HEK293T (cell line): ENCODE measurements around the gene SLC43A1.

ENCODE experiments used
- CTCF ChIA-PET: fragments of 350-600 bp; formaldehyde crosslinking; extraction: SDS; loops from one replicate; lab custom pipeline; 2021; ENCODE audit warnings: antibody characterized with exemption, inconsistent platforms; lab: Yijun Ruan, JAX
- POLR2A ChIA-PET: fragments of 350-600 bp; formaldehyde crosslinking; extraction: SDS; loops from one replicate; lab custom pipeline; 2020; ENCODE audit warnings: antibody characterized with exemption, inconsistent platforms; lab: Yijun Ruan, JAX
- DNase-seq: peaks from one replicate; pipeline ENCODE4 v3.0.0; 2012; ENCODE audit warnings: mixed read lengths; ENCODE audit errors: extremely low spot score
- ARNT ChIP-seq: fragments of 450-650 bp; IDR thresholded peaks from 2 replicates; pipeline ENCODE4 v1.6.1; 2017; ENCODE audit warnings: mild to moderate bottlenecking
- BHLHE40 ChIP-seq: fragments of 450-650 bp; IDR thresholded peaks from 2 replicates; pipeline ENCODE4 v1.6.1; 2016; ENCODE audit warnings: mild to moderate bottlenecking, moderate library complexity, borderline replicate concordance
- CTBP1 ChIP-seq: fragments of 450-650 bp; IDR thresholded peaks from 2 replicates; pipeline ENCODE4 v1.6.1; 2016; ENCODE audit warnings: borderline replicate concordance
- ELF4 ChIP-seq: fragments of 450-650 bp; IDR thresholded peaks from 2 replicates; pipeline ENCODE4 v1.6.1; 2017; ENCODE audit warnings: antibody characterized with exemption
- FOXA1 ChIP-seq: fragments of 450-650 bp; IDR thresholded peaks from 2 replicates; pipeline ENCODE4 v1.6.1; 2016; ENCODE audit warnings: mild to moderate bottlenecking
- FOXK2 ChIP-seq: fragments of 450-650 bp; IDR thresholded peaks from 2 replicates; pipeline ENCODE4 v1.6.1; 2016; ENCODE audit warnings: mild to moderate bottlenecking
- FOXM1 ChIP-seq: fragments of 450-650 bp; IDR thresholded peaks from 2 replicates; pipeline ENCODE4 v1.6.1; 2017; ENCODE audit warnings: mild to moderate bottlenecking, borderline replicate concordance
- HDGF ChIP-seq: fragments of 450-650 bp; IDR thresholded peaks from 2 replicates; pipeline ENCODE4 v1.6.1; 2017; ENCODE audit warnings: antibody characterized with exemption, borderline replicate concordance
- L3MBTL2 ChIP-seq: fragments of 450-650 bp; conservative IDR thresholded peaks from 2 replicates; pipeline ENCODE4 v1.6.1; 2016; ENCODE audit warnings: mild to moderate bottlenecking
- LEF1 ChIP-seq: fragments of 450-650 bp; IDR thresholded peaks from 2 replicates; pipeline ENCODE4 v1.6.1; 2017; ENCODE audit warnings: mild to moderate bottlenecking, borderline replicate concordance
- NFRKB ChIP-seq: fragments of 450-650 bp; IDR thresholded peaks from 2 replicates; pipeline ENCODE4 v1.6.1; 2016; ENCODE audit warnings: mild to moderate bottlenecking, moderate library complexity
- PKNOX1 ChIP-seq: fragments of 450-650 bp; IDR thresholded peaks from 2 replicates; pipeline ENCODE4 v1.6.1; 2016
- SP1 ChIP-seq: fragments of 450-650 bp; IDR thresholded peaks from 2 replicates; pipeline ENCODE4 v1.6.1; 2017
- SUZ12 ChIP-seq: fragments of 450-650 bp; IDR thresholded peaks from 2 replicates; pipeline ENCODE4 v1.6.1; 2016; ENCODE audit warnings: mild to moderate bottlenecking
- TARDBP ChIP-seq: fragments of 450-650 bp; IDR thresholded peaks from 2 replicates; pipeline ENCODE4 v1.6.1; 2016
- ZNF384 ChIP-seq: fragments of 450-650 bp; IDR thresholded peaks from 2 replicates; pipeline ENCODE4 v1.6.1; 2016

SLC43A1 gene

GRCh38 chr11:57493507-57494503 is 21.7 kb downstream of the SLC43A1 start:
- CTCF ChIA-PET, result interaction anchor here (0.6 to 6.4 kb wide), 22 partner anchors 8 to 1007 kb away, joined by 3 to 145 read pairs (median 5); partner anchors contain the start of genes RTN4RL2, SLC43A1 and UBE2L6

GRCh38 chr11:57491371-57492061 is 24.0 kb downstream of the SLC43A1 start:
- TF ChIP-seq CTBP1, result no peak
- ChIA-PET CTCF (interaction anchor here (0.7 to 6.4 kb wide), 8 partner anchors 10 to 524 kb away, joined by 3 to 145 read pairs (median 4); partner anchors contain the start of gene SLC43A1), POLR2A (no interaction called here)
- DNase-seq, result peak; percentile 54

More at GRCh38 chr11:57493507-57494503, 21.7 kb downstream of the SLC43A1 start:
- POLR2A ChIA-PET, result interaction anchor here (0.8 to 2.1 kb wide), 8 partner anchors 9 to 147 kb away, joined by 3 to 29 read pairs (median 5); partner anchors contain the start of gene SLC43A1
- peak; percentile 58 for DNase-seq
- TF ChIP-seq HDGF (no peak), PKNOX1 (no peak), SUZ12 (no peak), BHLHE40 (no peak), TARDBP (no peak), NFRKB (no peak), FOXM1 (no peak), FOXA1 (no peak), LEF1 (no peak), FOXK2 (no peak), ZNF384 (no peak), CTBP1 (no peak), ARNT (no peak), L3MBTL2 (no peak), ELF4 (no peak), SP1 (no peak)

DNA sequence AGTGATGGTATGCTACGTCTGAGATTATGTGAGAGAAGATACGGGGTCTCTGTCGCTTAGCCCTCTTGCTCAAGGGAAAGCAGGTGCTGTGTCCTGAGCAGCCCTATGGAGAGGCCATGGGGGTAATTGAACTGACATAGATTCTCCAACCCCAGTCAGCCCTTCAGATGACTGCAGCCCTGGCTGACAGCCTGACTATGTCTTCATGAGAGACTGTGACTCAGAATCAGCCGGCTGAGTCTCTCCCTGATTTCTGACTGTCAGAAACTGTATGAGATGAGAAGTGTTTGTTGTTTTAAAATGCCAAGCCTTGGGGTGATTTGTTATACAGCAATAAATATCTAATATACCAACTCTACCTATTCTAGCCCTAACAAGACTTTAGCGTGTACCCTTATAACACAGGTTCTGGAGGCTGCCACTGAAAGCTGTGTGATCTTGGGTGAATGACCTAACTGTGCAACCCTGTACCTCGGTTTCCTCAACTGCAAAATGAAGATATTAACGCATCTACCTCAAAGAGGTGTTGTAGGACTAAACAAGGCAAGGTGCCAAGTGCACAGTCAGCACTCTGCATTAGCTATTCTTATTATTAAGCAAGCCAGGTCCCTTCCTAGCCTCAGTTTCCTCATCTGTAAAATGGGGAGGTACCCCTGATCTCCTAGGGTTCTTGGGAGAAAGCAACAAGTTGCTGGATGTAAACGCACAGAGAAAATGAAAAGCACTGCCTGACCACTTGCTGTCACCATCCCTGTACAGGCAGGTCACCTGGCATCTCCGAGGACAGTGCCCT is 24.9 kb downstream of the SLC43A1 start:
- ChIA-PET CTCF (interaction anchor here (1.3 to 6.4 kb wide), 5 partner anchors 23 to 150 kb away, joined by 4 to 145 read pairs (median 6); partner anchors contain the start of gene SLC43A1), POLR2A (no interaction called here)
- no peak for TF ChIP-seq TARDBP
- TF ChIP-seq L3MBTL2, result no peak
- no peak for TF ChIP-seq FOXK2
- no peak for TF ChIP-seq NFRKB
- no peak for DNase-seq

DNA sequence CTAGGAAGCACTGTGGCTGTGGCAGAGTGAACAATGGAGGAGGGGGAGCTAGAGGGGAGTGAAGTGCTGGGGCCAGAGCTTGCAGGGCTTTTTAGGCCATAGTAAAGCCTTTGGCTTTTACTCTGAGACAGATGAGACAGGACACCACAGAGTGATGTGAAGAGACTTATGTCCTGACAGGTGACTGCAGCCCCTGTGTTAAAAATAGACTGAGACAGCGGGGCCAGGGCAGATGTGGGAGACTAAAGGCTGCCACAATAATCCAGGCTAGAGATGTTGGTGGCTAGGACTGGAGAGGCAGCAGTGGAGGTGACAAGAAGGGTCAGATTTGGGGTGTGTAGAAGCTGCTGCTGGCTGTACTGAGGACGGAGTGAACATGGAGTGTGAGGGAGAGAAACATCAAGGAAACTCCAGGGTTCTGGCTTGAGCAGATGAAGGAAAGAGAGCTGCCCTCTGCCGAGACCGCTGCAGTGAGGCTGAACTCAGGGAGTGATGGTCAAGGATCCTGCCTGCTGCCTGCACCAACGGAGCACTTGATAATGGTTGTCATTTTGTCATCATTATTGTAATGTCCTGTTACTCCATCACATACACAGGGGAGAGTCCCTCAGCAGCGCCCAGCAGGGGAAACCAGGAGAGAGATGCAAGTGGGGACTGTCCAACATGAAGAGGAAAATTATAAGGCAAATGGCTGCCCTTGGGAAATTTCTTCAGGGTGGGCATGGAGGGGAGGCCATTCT is 27.4 kb downstream of the SLC43A1 start:
- no peak for DNase-seq
- ChIA-PET POLR2A (no interaction called here), CTCF (interaction anchor here (0.7 to 1.3 kb wide), 3 partner anchors 38 to 153 kb away, joined by 3 to 5 read pairs (median 5); no protein-coding TSS in a partner anchor)
- TF ChIP-seq PKNOX1 (no peak), ELF4 (no peak), ZNF384 (no peak), FOXK2 (no peak), TARDBP (no peak), BHLHE40 (no peak), HDGF (no peak), L3MBTL2 (no peak), FOXM1 (no peak), SUZ12 (no peak), FOXA1 (no peak), SP1 (no peak)

- POLR2A ChIA-PET, result no interaction called here
- CTCF ChIA-PET, result interaction anchor here (1.1 kb wide), 1 partner anchor 154 kb away, joined by 5 read pairs; no protein-coding TSS in a partner anchor
- TF ChIP-seq ARNT, result no peak
- no peak for TF ChIP-seq FOXM1
- no peak for TF ChIP-seq SP1
- TF ChIP-seq L3MBTL2, result no peak
- TF ChIP-seq SUZ12, result no peak
- TF ChIP-seq FOXA1, result no peak
- TF ChIP-seq FOXK2, result no peak
- TF ChIP-seq ELF4, result no peak
- TF ChIP-seq BHLHE40, result no peak
- TF ChIP-seq ZNF384, result no peak
- no peak for TF ChIP-seq TARDBP
- no peak for TF ChIP-seq NFRKB
- no peak for DNase-seq
These were observed 28.3 kb downstream of the SLC43A1 start for GRCh38 chr11:57487021-57487778.
